CD14-positive monocyte (primary cell): Measurements from ENCODE around the gene FAM53B. TPM values are rescaled to one million over a fixed set of nuclear protein-coding genes. Genes with fewer than 3 reads are reported as not detected.

Experiments used
- DNase-seq, 3 donors: peaks; one replicate each; pipeline ENCODE4 v3.0.0-alpha.2; 2011 to 2022
- H2AFZ ChIP-seq: 2 replicates; pipeline ENCODE4 v1.6.0; 2012; ENCODE audit warnings: mild to moderate bottlenecking, low read depth, low read length, inconsistent platforms; ENCODE audit not compliant: insufficient read depth, poor library complexity, severe bottlenecking
- H3K27ac ChIP-seq, 2 donors: 1 replicate in 1 of 2; 2 replicates in 1 of 2; pipeline ENCODE4 v1.5.1; 2012 to 2013; ENCODE audit warnings: low read length in 2 of 2, control low read depth in 1 of 2, inconsistent platforms in 1 of 2, low read depth in 1 of 2, mild to moderate bottlenecking in 1 of 2
- H3K27me3 ChIP-seq, 2 donors: one replicate each; pipeline versions ENCODE4 v1.6.0 to v1.6.1; 2011 to 2013; ENCODE audit warnings: low read length in 2 of 2; ENCODE audit not compliant: control insufficient read depth in 2 of 2, insufficient read depth in 2 of 2
- H3K36me3 ChIP-seq, 2 donors: replicated peaks in 1 of 2; 1 replicate in 1 of 2; 2 replicates in 1 of 2; pipeline versions ENCODE4 v1.5.1 to v1.6.1; 2012 to 2013; ENCODE audit warnings: low read length in 2 of 2, control low read depth in 1 of 2, inconsistent platforms in 1 of 2, mild to moderate bottlenecking in 1 of 2; ENCODE audit not compliant: insufficient read depth in 2 of 2, control insufficient read depth in 1 of 2
- H3K4me1 ChIP-seq, 2 donors: 1 replicate in 1 of 2; 2 replicates in 1 of 2; pipeline versions ENCODE4 v1.5.1 to v1.6.1; 2012 to 2013; ENCODE audit warnings: low read length in 2 of 2, control low read depth in 1 of 2, inconsistent platforms in 1 of 2, mild to moderate bottlenecking in 1 of 2, moderate library complexity in 1 of 2; ENCODE audit not compliant: insufficient read depth in 2 of 2, control insufficient read depth in 1 of 2
- H3K4me2 ChIP-seq: replicated peaks from 2 replicates; pipeline ENCODE3; 2012; ENCODE audit warnings: low read length, moderate library complexity, mild to moderate bottlenecking; ENCODE audit not compliant: poor library complexity, severe bottlenecking; ENCODE audit errors: extremely low read depth
- H3K4me3 ChIP-seq, 3 experiments: fragments of 200-600 bp in 1 of 3; sonication (generic) in 1 of 3; replicated peaks in 1 of 3; 1 replicate in 2 of 3; 2 replicates in 1 of 3; pipeline ENCODE4 v1.5.1; 2011 to 2013; ENCODE audit warnings: low read length in 3 of 3, mild to moderate bottlenecking in 3 of 3, control low read depth in 2 of 3, low read depth in 2 of 3, inconsistent platforms in 1 of 3, moderate library complexity in 1 of 3
- H3K79me2 ChIP-seq: 2 replicates; pipeline ENCODE4 v1.6.0; 2012; ENCODE audit warnings: mild to moderate bottlenecking, control low read depth, inconsistent platforms, low read length, moderate library complexity; ENCODE audit not compliant: insufficient read depth
- H3K9ac ChIP-seq: 2 replicates; pipeline ENCODE4 v1.6.0; 2017; ENCODE audit warnings: low read length, mild to moderate bottlenecking; ENCODE audit not compliant: insufficient read depth, poor library complexity, severe bottlenecking
- H3K9me3 ChIP-seq, 2 donors: replicated peaks in 1 of 2; 1 replicate in 1 of 2; 2 replicates in 1 of 2; pipeline versions ENCODE4 v1.5.1 to v1.6.1; 2012 to 2013; ENCODE audit warnings: low read length in 2 of 2, control low read depth in 1 of 2; ENCODE audit not compliant: control insufficient read depth in 1 of 2, insufficient read depth in 1 of 2
- H4K20me1 ChIP-seq: 2 replicates; pipeline ENCODE4 v1.6.0; 2012; ENCODE audit warnings: mild to moderate bottlenecking, low read length, control low read depth, moderate library complexity; ENCODE audit not compliant: insufficient read depth
- H3K27ac Mint-ChIP-seq, 7 donors: one replicate each; pipeline ENCODE4 v1.8.0; 2020; ENCODE audit warnings: mild to moderate bottlenecking in 7 of 7, mixed read lengths in 7 of 7, moderate library complexity in 6 of 7, inconsistent platforms in 2 of 7
- H3K27me3 Mint-ChIP-seq, 3 donors: one replicate each; pipeline ENCODE4 v1.8.0; 2021 to 2022; ENCODE audit warnings: low read depth in 3 of 3, mild to moderate bottlenecking in 3 of 3, mixed read lengths in 3 of 3, moderate library complexity in 3 of 3, inconsistent platforms in 1 of 3
- H3K36me3 Mint-ChIP-seq, 2 donors: one replicate each; pipeline ENCODE4 v1.8.0; 2020; ENCODE audit warnings: mixed read lengths in 2 of 2, inconsistent platforms in 1 of 2, mild to moderate bottlenecking in 1 of 2
- H3K4me1 Mint-ChIP-seq: one replicate; pipeline ENCODE4 v1.8.0; 2020; ENCODE audit warnings: mild to moderate bottlenecking, mixed read lengths
- H3K4me3 Mint-ChIP-seq, 2 donors: one replicate each; pipeline ENCODE4 v1.8.0; 2020; ENCODE audit warnings: mild to moderate bottlenecking in 2 of 2, mixed read lengths in 2 of 2, moderate library complexity in 1 of 2
- H3K9me3 Mint-ChIP-seq, 7 donors: one replicate each; pipeline ENCODE4 v1.8.0; 2020 to 2022; ENCODE audit warnings: mixed read lengths in 7 of 7, mild to moderate bottlenecking in 6 of 7, moderate library complexity in 6 of 7, inconsistent platforms in 2 of 7
- WGBS: methylation state at CpG from one replicate; pipeline ENCODE4 v1.1.5; 2013; ENCODE audit warnings: missing lambda C conversion rate; ENCODE audit not compliant: insufficient coverage; 5-methylcytosine and 5-hydroxymethylcytosine counted together
- intact Hi-C, 2 donors: fragments of 100-400 bp; cut with micrococcal nuclease; formaldehyde crosslinking; loops; one replicate each; pipeline versions ENCODE4 v1.15.0 to v1.15.1; 2023
- polyA plus RNA-seq, 3 donors: library from polyadenylated mRNA; depleted of rRNA in 1 of 3; unstranded in 2 of 3; stranded (reverse) in 1 of 3; fragments of 300-500 nt in 2 of 3; fragments of >200 nt in 1 of 3; fragmentation: Illumina TruSeq in 2 of 3; gene quantifications; 1 replicate in 2 of 3; 2 replicates in 1 of 3; pipeline ENCODE4 v1.2.3, GENCODE V29; 2012 to 2021
- TF ChIP-seq, protein P1 (sequence below): fragments of 200-600 bp; IDR thresholded peaks from one replicate; pipeline ENCODE4 v1.8.0; 2022; ENCODE audit warnings: antibody characterized with exemption, mild to moderate bottlenecking

The FAM53B gene
- polyA plus RNA-seq, 3 donors: 5.8 to 23.3 (median 12.6) TPM

DNA sequence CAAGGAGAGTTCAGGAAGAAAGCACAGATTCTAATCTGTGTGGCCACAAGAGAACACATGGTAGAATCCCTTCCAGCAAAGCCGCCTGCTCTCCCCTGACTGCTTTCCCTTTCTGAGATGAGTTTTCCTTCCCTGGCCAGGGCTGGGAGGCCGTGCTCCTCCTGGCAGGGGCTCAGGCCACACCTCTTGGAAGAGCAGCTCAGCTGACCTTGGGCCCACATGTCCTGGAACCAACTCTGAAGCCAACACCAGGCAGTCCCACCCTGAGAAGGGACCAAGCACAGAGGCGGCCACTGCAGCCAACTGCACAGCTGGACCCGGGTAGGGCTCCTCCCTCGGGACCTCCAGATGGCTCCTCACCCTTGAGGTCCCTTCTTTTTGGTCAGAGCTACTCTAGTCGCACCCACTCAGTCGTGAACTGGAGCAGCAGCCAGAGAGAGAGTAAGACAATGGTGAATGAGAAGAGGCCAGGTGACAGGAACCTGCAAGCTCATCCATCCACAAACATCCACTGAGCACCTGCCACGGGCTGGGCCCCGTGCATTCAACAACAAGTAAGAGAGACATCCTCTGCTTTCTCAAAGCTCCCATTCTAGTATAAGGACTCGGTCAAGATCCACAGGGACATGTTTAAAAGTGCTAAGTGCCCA is 40.3 kb downstream of the FAM53B start:
- H3K9me3 ChIP-seq: no peaks in the 10 kb centered on the region
- TF ChIP-seq, protein P1, sequence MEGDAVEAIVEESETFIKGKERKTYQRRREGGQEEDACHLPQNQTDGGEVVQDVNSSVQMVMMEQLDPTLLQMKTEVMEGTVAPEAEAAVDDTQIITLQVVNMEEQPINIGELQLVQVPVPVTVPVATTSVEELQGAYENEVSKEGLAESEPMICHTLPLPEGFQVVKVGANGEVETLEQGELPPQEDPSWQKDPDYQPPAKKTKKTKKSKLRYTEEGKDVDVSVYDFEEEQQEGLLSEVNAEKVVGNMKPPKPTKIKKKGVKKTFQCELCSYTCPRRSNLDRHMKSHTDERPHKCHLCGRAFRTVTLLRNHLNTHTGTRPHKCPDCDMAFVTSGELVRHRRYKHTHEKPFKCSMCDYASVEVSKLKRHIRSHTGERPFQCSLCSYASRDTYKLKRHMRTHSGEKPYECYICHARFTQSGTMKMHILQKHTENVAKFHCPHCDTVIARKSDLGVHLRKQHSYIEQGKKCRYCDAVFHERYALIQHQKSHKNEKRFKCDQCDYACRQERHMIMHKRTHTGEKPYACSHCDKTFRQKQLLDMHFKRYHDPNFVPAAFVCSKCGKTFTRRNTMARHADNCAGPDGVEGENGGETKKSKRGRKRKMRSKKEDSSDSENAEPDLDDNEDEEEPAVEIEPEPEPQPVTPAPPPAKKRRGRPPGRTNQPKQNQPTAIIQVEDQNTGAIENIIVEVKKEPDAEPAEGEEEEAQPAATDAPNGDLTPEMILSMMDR: no peak
- Mint-ChIP-seq H3K27me3 (no peaks in the 10 kb centered on the region), H3K4me3 (no peak overlapping the region), H3K36me3 (peaks cover 60 to 68% of the 10 kb centered on the region in 2 donors), H3K4me1 (peaks cover 74% of the 10 kb centered on the region), H3K27ac (peak overlapping the region; percentile 6 to 98 (median 62)), H3K9me3 (no peaks in the 10 kb centered on the region)
- no peak for DNase-seq
- WGBS: 98% methylated on average over 5 of the region's 10 CpGs
- no peak overlapping the region for H2AFZ ChIP-seq
- peaks cover 78 to 82% of the 10 kb centered on the region in 2 donors for H3K4me1 ChIP-seq
- peaks cover 36 to 38% of the 10 kb centered on the region in 2 donors for H3K36me3 ChIP-seq
- no peak overlapping the region for H3K9ac ChIP-seq
- H3K27me3 ChIP-seq: no peaks in the 10 kb centered on the region
- H4K20me1 ChIP-seq: peaks cover 85% of the 10 kb centered on the region
- intact Hi-C loops: loop anchor here in 1 of 2 donors (5.0 kb wide), 1 partner anchor 38 kb away; the partner anchor contains the start of gene FAM53B
- peaks cover 90% of the 10 kb centered on the region for H3K79me2 ChIP-seq
- peak overlapping the region; percentile 59 to 85 for H3K27ac ChIP-seq
- no peak overlapping the region for H3K4me2 ChIP-seq
- no peak overlapping the region for H3K4me3 ChIP-seq

GRCh38 chr10:124703372-124703771 is 40.8 kb downstream of the FAM53B start:
- Mint-ChIP-seq H3K4me3 (no peak overlapping the region), H3K27ac (peak overlapping the region in 6 of 7 donors; percentile 62 to 98 (median 94)), H3K27me3 (no peaks in the 10 kb centered on the region), H3K4me1 (peaks cover 74% of the 10 kb centered on the region), H3K36me3 (peaks cover 63 to 73% of the 10 kb centered on the region in 2 donors), H3K9me3 (no peaks in the 10 kb centered on the region)
- Histone ChIP-seq H3K27ac (peak overlapping the region; percentile 59 to 85), H3K4me1 (peaks cover 74 to 82% of the 10 kb centered on the region in 2 donors), H3K79me2 (peaks cover 90% of the 10 kb centered on the region), H3K9ac (no peak overlapping the region), H3K4me2 (no peak overlapping the region), H4K20me1 (peaks cover 85% of the 10 kb centered on the region), H3K9me3 (no peaks in the 10 kb centered on the region), H3K4me3 (no peak overlapping the region), H2AFZ (no peak overlapping the region), H3K36me3 (peaks cover 36 to 38% of the 10 kb centered on the region in 2 donors), H3K27me3 (no peaks in the 10 kb centered on the region)
- intact Hi-C loops: loop anchor here in 1 of 2 donors (5.0 kb wide), 1 partner anchor 39 kb away; the partner anchor contains the start of gene FAM53B
- TF ChIP-seq, protein P1: no peak
- no peak for DNase-seq
- WGBS: 100% methylated on average over 5 of the region's 7 CpGs
